Effector memory CD4-positive, alpha-beta T cell (primary cell): ENCODE results near the gene AFF1.

Experiments
- DNase-seq, 3 donors: peaks; one replicate each; pipeline ENCODE4 v3.0.0-alpha.2; 2020
- H3K27ac ChIP-seq: 2 replicates; pipeline ENCODE4 v1.7.0; 2013; ENCODE audit warnings: mild to moderate bottlenecking, low read length, moderate library complexity; ENCODE audit not compliant: insufficient read depth, poor library complexity, severe bottlenecking
- H3K27me3 ChIP-seq: replicated peaks from 2 replicates; pipeline ENCODE4 v1.7.0; 2013; ENCODE audit warnings: mild to moderate bottlenecking, low read length; ENCODE audit not compliant: insufficient read depth, control insufficient read depth, poor library complexity, severe bottlenecking
- H3K36me3 ChIP-seq: 2 replicates; pipeline ENCODE4 v1.7.0; 2013; ENCODE audit warnings: mild to moderate bottlenecking, low read length, moderate library complexity; ENCODE audit not compliant: control insufficient read depth, insufficient read depth
- H3K4me1 ChIP-seq: 2 replicates; pipeline ENCODE4 v1.7.0; 2013; ENCODE audit warnings: low read length, mild to moderate bottlenecking; ENCODE audit not compliant: control insufficient read depth, insufficient read depth, poor library complexity, severe bottlenecking
- H3K4me3 ChIP-seq: 2 replicates; pipeline ENCODE4 v1.7.0; 2013; ENCODE audit warnings: low read length, low read depth, mild to moderate bottlenecking; ENCODE audit not compliant: insufficient read depth, poor library complexity, severe bottlenecking
- H3K9me3 ChIP-seq: 2 replicates; pipeline ENCODE4 v1.7.0; 2013; ENCODE audit warnings: mild to moderate bottlenecking, low read length, moderate library complexity; ENCODE audit not compliant: control insufficient read depth

AFF1 gene

GRCh38 chr4:87118826-87119225 is 184.0 kb downstream of the AFF1 start:
- H3K27ac ChIP-seq, result no peak overlapping the region
- no peaks in the 10 kb centered on the region for H3K4me1 ChIP-seq
- H3K27me3 ChIP-seq, result no peaks in the 10 kb centered on the region
- H3K4me3 ChIP-seq, result no peak overlapping the region
- H3K9me3 ChIP-seq, result no peaks in the 10 kb centered on the region
- no peak for DNase-seq
- peaks cover 40% of the 10 kb centered on the region for H3K36me3 ChIP-seq

GRCh38 chr4:87120010-87120409 is 185.2 kb downstream of the AFF1 start:
- Histone ChIP-seq H3K36me3 (peaks cover 34% of the 10 kb centered on the region), H3K4me3 (no peak overlapping the region), H3K27ac (no peak overlapping the region), H3K9me3 (no peaks in the 10 kb centered on the region), H3K27me3 (no peaks in the 10 kb centered on the region), H3K4me1 (no peaks in the 10 kb centered on the region)
- no peak for DNase-seq

- Histone ChIP-seq H3K27me3 (no peaks in the 10 kb centered on the region), H3K4me3 (no peak overlapping the region), H3K9me3 (no peaks in the 10 kb centered on the region), H3K27ac (no peak overlapping the region), H3K4me1 (no peaks in the 10 kb centered on the region), H3K36me3 (peaks cover 34% of the 10 kb centered on the region)
- no peak for DNase-seq
These were observed 185.8 kb downstream of the AFF1 start for GRCh38 chr4:87120411-87121162.

GRCh38 chr4:87121341-87122065 is 186.7 kb downstream of the AFF1 start:
- Histone ChIP-seq H3K4me1 (no peaks in the 10 kb centered on the region), H3K36me3 (peaks cover 35% of the 10 kb centered on the region), H3K27me3 (no peaks in the 10 kb centered on the region), H3K4me3 (no peak overlapping the region), H3K27ac (no peak overlapping the region), H3K9me3 (no peaks in the 10 kb centered on the region)
- no peak for DNase-seq

DNA sequence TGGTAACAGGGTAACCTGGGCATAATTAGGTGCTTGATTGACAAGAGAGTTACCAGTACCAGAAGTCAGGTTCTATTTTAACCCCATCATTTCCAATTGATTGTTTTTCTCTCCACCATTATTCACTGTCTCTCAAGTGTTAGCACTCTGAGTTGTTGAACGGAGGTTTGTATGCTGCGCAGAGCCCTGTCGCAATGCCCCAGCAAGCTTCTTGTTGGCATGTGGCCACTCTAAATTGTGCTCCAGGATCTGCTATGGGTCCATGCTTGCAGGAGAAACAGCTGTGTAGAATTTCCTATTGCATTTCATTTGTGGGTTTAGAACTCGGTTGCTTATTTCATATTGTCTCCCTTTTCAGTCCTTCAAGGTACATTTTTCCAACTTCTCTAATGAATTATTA is 187.4 kb downstream of the AFF1 start:
- Histone ChIP-seq H3K36me3 (peaks cover 33% of the 10 kb centered on the region), H3K27ac (no peak overlapping the region), H3K4me3 (no peak overlapping the region)

DNA sequence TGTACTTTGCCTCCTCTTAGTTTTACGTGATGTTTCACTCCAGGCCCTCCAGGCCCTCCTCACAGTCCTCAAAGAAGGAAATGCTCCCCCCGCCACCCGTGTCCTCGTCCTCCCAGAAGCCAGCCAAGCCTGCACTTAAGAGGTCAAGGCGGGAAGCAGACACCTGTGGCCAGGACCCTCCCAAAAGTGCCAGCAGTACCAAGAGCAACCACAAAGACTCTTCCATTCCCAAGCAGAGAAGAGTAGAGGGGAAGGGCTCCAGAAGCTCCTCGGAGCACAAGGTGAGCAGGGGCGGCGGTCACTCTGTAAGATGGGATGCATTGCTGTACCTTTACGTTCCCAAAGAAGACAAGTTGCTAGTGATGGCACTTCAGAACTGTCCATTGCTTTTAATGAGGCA is 191.2 kb downstream of the AFF1 start:
- DNase-seq, result no peak
- no peak overlapping the region for H3K4me3 ChIP-seq
- no peaks in the 10 kb centered on the region for H3K9me3 ChIP-seq
- H3K27me3 ChIP-seq, result no peaks in the 10 kb centered on the region
- H3K36me3 ChIP-seq, result peaks cover 49% of the 10 kb centered on the region
- H3K4me1 ChIP-seq, result no peaks in the 10 kb centered on the region
- H3K27ac ChIP-seq, result no peak overlapping the region

More for the DNA sequence above, 187.4 kb downstream of the AFF1 start:
- Histone ChIP-seq H3K9me3 (no peaks in the 10 kb centered on the region), H3K4me1 (no peaks in the 10 kb centered on the region), H3K27me3 (no peaks in the 10 kb centered on the region)
- no peak for DNase-seq

DNA sequence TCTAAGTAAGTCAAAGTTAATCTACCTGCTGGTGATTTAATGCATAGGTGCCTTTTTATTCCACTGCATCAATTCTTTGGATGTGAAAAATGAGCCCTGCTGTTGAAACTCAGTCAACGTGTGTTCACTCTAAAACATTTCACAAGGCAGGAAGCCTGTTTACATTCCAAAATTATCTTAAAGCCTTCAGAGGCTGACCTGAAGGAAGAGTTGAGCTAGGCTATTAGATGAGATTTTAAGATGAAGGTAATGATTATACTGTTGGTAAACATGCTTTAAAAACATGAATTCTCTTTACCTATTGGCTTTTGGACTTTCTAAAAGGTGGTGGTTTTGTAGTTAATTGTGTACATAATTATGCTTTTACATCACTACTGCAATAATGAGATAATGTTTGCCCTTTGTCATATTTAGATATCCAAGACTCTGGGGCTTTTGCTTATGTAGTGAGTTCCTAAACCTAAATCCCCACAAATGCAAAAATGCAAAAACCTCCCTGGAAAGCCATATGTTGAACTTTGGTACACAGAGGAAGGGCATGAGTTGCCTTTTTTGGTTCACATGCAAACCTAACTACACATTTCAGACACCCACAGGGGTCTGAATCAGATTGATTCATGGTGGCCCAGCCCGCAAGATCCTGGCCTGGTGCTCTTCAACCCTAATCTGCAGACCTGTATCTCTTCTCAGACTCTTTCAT is 193.3 kb downstream of the AFF1 start:
- Histone ChIP-seq H3K27me3 (no peaks in the 10 kb centered on the region), H3K9me3 (no peaks in the 10 kb centered on the region), H3K36me3 (peaks cover 65% of the 10 kb centered on the region), H3K4me3 (no peak overlapping the region), H3K27ac (no peak overlapping the region), H3K4me1 (no peaks in the 10 kb centered on the region)
- DNase-seq, result no peak

DNA sequence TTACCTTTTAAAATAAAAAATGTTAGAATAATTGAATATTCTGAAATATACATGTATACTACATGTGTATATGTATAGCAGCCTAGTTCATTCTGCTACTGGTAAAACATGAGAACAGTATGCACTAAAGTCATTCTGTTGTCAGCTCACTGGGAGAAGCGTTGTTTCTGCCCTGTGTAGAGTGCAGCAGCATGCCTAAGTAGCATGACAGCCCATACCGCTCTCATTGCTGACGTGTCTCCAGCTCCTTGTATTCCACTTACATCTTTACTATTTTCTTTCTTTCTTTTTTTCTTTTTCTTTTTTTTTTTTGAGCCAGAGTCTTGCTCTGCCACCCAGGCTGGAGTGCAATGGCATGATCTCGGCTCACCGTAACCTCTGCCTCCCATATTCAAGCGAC is 194.9 kb downstream of the AFF1 start:
- H3K9me3 ChIP-seq, result no peaks in the 10 kb centered on the region
- H3K27me3 ChIP-seq, result no peaks in the 10 kb centered on the region
- H3K36me3 ChIP-seq, result peaks cover 79% of the 10 kb centered on the region
- no peaks in the 10 kb centered on the region for H3K4me1 ChIP-seq
- no peak overlapping the region for H3K27ac ChIP-seq
- no peak for DNase-seq
- no peak overlapping the region for H3K4me3 ChIP-seq

GRCh38 chr4:87130985-87131703 is 196.3 kb downstream of the AFF1 start:
- peaks cover 77% of the 10 kb centered on the region for H3K36me3 ChIP-seq
- DNase-seq, result no peak
- no peaks in the 10 kb centered on the region for H3K27me3 ChIP-seq
- no peak overlapping the region for H3K4me3 ChIP-seq
- H3K4me1 ChIP-seq, result no peaks in the 10 kb centered on the region
- no peaks in the 10 kb centered on the region for H3K9me3 ChIP-seq
- no peak overlapping the region for H3K27ac ChIP-seq
